HG02981 (cell line): ENCODE results near the gene TRPV4.

Experiments
- ATAC-seq: cut with Tn5 transposase; IDR thresholded peaks from one replicate; pipeline ENCODE4 v1.9.1; 2021; ENCODE audit warnings: mild to moderate bottlenecking, moderate library complexity; ENCODE audit not compliant: unreplicated experiment

Gene TRPV4

DNA sequence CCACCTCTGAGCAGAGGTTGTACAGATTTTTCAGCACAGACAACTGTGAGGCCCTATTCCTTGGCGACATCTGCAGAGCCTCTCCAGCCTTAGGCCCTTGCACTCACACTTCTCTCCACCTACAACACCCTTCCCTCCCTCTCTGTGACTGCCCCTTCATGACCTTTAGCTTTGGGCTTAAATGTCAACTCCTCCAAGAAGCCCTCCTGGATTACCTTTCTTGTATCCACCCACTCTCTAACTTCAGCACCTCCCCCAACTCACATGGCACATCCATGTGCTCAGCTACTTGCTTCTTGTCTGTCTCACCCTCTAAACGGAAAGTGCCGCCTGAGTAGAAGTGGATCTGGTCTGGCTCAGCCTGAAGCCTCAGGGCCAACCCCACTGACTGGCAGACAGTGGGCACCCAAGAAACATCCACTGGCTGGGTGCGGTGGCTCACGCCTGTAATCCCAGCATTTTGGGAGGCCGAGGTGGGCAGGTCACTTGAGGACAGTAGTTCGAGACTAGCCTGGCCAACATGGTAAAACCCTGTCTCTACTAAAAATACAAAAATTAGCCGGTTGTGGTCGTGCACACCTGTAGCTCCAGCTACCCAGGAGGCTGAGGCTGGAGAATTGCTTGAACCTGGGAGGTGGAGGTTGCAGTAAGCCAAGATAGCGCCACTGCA lies 22.1 kb downstream of the TRPV4 start:
- no peak for ATAC-seq

DNA sequence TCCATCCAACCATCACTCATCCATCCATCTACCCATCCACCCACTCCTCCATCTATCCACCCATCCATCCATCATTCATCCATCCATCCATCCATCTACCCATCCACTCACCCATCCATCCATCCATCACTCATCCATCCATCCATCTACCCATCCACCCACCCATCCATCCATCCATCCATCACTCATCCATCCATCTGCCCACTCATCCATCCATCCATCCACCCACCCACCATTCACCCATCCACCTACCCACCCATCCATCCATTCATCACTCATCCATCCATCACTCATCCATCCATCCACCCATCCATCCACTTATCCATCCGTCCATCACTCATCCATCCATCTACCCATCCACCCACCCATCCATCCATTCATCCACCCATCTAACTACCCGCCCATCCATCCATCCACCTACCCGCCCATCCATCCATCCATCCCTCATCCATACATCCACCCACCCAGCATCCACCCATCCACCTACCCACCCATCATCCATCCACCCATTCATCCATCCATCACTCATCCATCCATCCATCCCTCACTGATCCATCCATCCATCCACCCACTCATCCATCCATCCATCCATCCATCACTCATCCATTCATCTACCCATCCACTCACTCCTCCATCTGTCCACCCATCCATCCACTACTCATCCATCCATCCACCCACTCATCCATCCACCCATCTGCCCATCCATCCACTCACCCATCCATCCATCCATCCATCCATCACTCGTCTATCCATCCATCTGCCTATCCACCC lies 24.1 kb downstream of the TRPV4 start:
- no peak for ATAC-seq

DNA sequence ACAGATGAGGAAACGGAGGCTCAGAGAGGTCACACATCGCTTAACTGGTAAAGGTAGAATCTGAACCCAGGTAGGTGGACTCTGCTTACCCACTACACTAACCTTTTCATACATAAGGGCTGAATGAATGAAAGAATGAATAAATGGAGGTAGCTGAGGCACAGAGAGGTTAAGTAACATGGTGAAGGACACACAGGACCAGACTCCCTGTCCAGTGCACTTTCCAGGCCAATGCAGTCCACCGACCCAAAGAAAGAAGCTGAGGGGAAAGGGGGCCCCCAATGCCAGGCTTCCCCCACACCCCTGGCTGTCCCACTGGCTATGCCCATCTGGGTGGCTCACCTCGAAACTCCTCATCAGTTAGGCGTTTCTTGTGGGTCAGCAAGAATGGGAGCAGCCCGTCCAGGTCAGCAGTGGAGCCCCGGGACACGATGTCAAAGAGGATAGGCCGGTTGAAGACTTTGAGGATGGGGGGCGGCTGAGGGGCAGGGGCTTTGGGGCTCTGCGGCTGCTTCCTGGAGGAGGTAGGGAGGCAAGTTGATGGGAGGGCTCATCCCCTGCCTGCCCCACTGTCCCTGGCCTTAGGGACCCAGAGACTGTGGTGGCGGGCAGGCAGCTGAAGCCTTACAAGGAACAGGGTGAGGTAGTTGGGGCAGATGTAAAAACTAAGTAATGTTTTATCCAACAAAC lies 25.1 kb downstream of the TRPV4 start:
- ATAC-seq, result no peak

DNA sequence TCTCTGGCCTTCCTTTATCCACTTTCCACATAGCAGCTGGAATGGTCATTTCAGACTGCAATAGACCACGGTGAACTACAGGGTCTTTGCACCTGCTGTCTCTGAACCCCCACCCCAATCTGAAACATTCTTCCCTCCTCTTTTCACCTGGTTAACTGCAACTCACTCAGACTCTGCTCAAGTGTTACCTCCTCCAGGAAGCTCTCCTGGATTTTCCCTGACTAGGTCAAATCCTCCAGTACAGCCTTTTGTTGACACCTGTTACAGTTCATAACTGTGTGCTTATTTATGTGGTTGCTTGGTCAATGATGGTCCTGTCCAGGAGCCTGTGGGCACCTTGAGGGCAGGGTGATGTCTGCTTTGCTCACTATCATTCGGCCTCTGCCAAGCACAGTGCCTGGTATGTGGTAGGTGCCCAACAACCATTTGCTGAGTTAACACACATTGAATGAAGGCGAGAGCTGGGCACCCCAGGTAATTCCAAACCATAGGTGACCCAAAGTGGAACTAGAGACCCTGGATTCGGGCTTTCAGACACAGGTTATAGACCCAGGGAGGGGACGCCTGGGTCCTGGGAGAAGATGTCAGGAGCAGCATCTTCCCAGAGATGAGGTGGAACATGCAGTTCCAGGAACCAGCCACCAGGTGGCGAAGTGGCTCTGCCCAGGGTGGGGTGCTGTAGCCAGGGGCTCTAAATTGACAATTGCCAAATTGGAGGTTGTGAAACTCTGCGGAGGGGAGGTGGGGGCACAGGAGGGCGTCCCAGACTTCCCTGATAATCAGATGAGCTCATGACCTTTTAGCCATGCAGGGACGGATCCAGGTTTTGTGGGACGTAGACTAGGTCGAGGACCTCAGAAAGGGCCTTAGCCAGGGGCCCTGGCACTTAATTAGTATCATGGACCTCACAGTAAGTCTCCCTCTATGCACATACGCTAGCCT lies 28.1 kb downstream of the TRPV4 start:
- ATAC-seq, result no peak

DNA sequence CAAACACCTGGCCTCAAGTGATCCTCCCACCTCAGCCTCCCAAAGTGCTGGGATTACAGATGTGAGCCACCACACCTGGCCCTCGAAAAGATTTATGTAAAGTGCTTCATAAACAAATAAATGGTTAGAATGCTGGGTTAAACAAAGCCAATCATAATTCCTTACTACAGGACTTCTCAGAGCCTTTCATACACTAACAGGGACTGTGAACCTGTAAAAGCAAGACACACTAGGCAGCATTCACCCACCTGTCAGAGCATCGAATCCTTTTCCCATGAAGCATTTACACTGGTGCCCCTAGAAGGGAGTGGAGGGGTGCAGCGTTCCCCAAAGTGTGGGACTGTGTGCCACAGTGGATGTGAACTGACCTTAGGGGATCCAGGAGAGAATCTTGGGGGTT lies 29.5 kb downstream of the TRPV4 start:
- ATAC-seq, result no peak

DNA sequence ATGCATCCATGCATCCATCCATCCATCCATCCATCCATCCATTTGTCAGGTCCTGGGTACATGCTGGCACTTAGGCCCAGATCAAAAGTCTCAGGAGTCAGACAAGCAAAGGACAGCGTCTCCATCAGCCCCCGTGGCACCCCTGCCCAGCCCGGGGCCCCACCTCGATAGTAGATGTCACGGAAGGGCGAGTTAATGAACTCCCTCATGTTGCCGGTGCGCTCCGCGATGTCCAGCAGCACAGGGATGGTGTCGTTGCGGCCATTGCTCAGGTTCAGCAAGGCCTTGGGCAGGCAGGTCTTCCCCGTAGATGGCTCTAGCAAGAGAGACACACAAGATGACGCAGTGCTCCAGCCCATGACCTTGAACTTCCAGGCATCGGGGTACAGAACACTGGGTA lies 30.4 kb downstream of the TRPV4 start:
- no peak for ATAC-seq

DNA sequence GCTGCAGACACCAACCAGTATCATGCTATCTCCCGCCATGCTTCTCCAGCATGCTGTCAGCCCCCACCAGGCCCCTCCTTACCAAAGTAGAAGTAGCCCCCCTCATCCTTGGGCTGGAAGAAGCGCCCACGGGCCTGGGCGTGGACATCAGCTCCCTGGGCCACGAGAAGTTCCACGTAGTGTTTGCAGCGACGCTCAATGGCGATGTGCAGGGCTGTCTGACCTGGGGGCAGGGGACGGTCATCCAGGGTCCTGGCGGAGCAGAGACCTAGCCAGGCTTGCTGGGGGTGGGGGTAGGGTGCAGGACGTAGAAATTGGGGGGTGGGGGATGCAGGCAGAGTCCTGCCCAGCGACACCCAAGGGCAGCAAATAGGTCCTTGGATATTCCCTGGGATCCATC lies 32.7 kb downstream of the TRPV4 start:
- no peak for ATAC-seq

DNA sequence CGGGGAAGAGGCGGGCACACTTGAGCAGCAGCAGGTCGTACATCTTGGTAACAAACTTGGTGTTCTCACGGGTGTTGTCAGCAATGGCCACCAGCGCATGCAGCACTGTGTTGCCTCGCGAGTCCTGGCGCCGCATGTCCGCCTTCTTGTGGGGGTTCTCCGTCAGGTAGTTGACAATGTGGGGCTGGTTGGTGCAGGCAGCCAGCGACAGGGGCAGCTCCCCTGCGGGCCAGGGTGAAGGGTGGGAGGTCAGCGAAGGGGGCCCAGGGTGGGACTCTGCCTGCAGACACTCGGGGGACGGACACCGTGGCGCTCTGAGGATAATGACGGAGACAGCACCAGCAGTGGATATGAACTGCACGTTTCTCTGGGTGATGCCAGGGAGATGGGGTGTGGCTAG lies 34.5 kb downstream of the TRPV4 start:
- ATAC-seq, result no peak

DNA sequence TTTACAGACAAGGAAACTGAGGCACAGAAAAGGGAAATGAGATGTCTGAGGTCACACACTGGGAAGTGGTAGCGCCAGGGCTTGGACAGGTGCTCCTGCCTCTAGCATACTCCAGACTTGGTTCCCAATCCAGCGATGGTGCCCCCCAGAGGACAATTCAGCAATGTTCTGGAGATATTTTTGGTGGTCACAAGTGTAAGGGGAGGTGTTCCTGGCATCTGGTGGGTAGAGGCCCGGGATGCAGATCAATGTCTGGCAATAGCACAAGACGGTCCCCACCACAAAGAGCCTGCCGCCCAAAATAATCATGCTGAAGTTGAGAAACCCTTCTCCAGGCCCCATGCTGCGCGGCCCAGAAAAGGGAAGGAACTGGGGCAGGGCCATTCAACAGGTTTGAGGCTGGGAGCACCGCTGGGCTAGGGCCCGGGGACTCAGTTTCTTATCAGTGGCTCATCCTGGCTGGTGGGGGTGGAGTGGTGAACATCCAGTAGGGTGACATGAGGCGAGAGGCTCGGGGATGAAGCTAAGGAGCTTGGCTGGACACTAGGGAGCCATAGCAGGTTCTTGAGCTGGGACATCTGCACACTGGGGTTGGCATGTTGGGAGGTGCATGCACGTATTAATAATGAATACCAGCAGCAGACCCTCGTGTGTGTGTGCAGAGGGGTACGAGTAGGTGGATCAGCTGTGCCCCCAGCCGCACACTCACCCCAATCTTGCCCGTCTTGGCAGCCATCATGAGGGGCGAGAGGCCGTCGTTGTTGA lies 35.1 kb downstream of the TRPV4 start:
- no peak for ATAC-seq

DNA sequence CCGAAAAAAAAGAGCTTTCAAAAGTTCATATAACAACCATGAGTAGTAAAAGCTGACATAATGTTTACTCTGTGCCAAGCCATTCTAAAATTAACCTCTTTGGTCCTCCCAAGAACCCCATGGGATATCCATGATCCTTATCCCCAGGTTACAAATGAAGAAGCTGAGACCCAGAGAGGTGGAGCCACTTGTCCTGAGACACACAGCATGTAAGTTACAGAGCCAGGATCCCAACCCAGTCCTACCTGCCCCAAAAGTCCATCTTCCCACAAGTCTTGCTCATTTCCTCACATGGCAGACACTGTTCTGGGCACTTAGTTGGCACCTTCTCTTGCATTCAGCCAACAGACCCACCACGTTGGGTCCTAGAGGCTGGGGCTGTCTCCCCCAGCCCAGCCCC lies 37.1 kb downstream of the TRPV4 start:
- no peak for ATAC-seq

DNA sequence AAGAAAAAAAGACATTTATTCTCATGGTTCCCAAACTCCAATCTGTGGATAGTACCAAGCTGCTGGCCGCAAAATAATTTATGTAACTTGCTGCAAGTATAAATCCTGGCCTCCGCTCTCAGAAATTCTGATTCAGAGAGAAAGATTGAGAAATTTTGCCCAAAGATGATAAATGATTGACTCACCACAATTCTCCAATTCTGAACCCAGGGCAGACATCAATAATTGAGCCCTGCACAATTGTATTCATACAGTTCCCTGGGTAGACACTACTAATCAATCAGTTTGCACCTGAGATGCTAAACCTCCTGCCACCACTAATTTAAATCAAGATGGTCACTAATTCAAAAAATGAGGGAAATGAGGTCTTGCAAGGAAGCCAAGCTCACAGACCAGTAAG lies 38.2 kb downstream of the TRPV4 start:
- ATAC-seq, result no peak

DNA sequence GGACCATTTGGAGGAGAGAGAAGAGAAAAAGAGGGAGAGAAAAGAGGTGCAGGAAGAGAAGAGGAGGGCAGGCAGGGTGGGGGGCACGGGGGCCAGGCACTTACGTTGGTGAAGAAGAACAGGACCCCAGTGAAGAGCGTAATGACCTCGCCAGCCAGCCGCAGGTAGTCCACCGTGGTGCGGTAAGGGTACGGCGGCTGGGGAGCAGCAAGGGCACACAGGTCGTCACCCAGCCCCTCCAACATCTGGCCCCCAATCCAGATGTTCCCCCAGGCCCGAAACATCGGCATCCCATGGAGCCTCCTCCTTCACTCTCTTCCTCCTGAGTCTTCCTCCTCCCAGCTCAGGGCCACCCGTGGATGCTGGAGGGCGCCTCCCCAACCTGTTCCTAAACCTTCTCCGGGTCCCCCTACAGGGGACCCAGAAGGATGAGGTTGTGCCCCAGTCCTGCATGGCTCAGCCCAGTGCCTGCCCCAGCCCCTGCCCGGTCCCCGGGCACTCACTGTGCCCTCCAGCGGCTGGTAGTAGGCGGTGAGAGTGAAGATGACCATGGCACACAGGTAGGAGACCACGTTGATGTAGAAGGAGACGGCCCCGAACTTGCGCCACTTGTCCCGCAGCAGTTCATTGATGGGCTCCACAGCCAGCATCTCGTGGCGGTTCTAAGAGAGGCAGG lies 39.2 kb downstream of the TRPV4 start:
- no peak for ATAC-seq

DNA sequence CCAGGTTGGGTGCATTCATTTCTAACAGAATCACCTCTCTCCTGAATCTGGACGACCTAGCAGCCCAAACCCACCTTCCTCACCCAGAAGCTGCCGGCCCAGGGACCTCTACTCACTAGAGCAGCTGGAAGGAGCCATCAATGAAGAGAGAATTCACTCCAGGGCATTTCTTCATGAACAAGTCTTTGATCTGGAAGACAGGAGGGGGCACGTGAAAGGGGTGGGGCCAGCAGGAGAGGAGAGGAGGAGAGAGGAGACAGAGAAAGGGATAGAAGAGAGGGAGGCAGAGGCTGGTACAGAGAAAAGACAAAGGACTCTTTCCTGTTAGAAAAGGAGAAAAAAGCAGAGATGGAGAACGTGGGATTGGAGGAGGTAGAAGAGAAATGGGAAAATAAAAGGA lies 39.8 kb downstream of the TRPV4 start:
- no peak for ATAC-seq

DNA sequence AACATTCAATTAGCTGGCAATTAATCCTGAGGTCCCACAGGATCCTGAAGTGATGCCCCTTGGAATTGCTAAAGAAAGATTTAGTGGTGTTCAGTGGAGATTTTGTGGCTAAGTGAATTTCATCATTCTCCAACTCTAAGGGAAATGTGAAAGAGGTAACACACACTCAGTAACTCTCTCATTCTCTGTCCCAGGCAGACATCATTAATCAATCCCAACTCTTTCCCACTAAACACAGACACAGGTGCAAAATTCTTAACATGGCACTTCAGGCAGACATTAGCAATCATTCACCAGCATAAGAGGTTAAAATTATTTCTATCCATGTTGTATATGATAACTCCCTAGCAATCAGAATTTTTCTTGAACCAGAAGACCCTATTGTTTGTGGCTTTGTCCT lies 40.2 kb downstream of the TRPV4 start:
- no peak for ATAC-seq

DNA sequence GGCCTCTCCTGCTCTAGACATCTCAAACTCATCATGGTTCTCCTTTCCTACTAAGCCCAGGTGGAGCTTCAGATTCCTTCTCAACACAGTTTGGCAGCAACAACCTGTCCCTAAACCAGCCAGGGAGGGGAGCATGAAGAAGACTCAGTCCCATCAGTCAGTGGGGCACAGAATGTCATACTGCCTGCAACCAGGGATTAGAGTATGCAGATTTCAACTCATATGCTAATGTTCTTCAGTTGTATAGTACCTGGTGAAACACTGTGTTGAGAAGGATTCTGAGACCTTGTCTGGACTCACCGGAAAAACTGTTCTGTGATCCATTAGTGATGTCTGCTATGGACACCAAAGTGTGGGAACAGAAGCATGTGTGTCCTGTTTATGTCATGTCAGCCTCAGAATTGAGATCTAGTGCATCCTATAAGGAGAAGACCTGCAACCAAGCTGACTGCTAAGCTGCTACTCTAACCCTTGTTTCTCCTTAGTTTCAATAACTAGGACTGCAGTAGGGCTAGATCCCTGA lies 43.6 kb downstream of the TRPV4 start:
- ATAC-seq, result no peak

DNA sequence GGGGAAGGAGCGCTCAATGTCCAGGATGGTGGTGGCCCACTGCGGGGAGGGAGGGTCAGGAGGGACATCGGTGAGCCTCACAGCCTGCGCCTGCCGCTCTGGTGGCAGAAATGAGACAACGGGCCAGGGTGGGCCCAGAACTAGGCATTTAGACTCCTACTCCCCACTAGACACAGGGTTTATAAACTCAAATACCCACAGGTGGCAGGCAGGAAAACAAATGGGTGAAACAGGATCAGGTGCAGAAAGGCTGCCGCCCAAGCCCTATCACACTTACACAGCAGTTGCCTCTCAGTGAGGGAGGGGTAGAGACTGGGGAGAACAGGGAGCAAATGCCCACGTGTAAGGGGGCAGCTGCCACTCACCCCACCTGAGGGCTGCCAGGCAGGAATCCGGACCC lies 46.4 kb downstream of the TRPV4 start:
- ATAC-seq, result no peak

DNA sequence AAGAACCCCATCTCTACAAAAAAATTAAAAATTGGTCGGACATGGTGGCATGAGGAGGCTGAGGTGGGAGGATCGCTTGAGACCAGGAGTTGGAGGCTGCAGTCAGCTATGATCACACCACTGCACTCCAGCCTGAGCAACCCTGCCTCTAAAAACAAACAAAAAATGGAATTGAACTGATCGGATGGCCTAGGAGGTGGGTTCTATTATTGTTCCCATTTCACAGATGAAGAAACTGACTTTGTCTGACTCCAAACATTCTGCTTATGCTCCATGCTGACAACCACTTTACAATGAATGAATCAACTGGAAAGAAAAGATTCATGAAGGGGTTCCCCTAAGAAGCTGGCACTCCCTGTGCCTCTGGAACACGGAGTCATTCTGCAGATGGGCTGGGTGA lies 47.3 kb downstream of the TRPV4 start:
- ATAC-seq, result no peak

DNA sequence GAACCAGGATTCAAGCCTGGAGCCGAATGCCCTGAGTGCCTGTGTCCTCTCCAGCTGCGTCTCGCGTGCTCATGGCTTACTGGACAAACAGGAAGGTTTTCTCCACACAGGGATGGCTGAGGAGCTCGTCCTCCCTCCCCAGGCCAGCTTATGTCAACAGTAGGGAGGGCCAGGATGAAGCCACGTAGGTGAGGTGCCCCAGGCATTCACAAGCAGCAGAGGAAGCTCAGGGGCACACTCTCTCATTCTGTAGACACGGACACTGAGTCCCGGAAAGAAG lies 49.3 kb downstream of the TRPV4 start:
- no peak for ATAC-seq

DNA sequence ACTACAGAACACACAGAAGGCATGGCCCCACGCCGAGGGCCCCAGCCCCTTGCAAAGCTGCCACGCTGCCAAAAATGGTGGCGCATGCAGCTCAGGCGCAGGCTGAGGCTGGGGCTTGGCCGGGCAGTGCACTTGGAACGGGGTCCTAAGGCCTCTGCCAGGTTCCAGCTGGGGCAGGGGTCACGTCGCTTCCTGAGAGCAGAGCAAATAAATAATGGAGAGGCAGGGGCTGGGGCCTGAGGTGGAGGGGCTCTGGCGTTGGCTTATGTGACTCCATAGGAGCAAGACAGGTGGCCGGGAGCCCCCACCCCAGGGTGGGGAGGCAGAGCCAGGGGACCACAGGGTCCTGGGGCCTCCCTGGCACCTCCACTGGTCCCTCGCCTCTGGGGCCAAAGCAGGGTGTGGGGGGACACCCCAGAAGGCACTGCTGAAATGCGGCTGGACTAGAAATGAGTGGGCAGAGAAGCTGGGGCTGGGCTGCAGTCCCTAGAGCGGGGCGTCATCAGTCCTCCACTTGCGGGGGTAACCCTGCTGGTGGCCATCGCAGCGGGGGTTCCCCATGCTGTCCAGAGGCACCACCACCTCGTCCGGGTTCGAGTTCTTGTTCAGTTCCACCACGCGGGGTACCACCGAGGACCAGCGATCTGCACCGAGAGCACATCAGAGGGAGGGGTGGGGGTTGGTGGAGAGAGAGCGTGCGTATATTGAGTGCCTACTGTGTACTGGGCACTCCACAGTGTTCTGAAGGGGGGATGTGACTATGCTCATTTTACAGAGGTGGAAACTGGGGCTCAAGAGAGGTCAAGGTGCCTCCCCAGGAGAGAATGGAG lies 49.8 kb downstream of the TRPV4 start:
- ATAC-seq, result no peak
